DMS153 treated with DMSO at 0.1 percent for 48 hours (cell line): ENCODE measurements around the gene CCDC63.
"Not testable (repeated sequence)": the region's sequence is repeated elsewhere in the genome, so short reads cannot be mapped to it uniquely, and the experiment has no call there.

Experiments
- DNase-seq: peaks from one replicate; lab custom pipeline; 2025; ENCODE audit not compliant: unreplicated experiment; lab: John Stamatoyannopoulos, UW

The CCDC63 gene

DNA sequence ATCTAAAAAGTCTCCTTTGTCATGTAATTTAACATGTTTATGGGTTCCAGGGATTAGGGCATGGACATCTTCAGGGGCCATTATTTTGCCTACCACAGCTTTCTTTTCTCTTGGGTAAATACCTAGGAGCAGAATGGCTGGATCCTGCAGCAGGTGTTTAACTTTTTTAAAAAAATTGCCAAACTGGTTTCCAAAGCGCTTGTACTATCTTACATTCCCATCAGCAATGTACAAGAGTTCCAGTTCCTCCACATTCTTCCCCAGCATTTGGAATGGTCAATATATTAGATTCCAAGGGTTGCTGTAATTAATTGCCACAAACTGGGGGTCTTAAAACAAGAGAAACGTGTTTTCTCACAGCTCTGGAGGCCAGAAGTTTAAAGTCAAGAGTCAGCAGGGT is 101.3 kb downstream of the CCDC63 start:
- no peak for DNase-seq

DNA sequence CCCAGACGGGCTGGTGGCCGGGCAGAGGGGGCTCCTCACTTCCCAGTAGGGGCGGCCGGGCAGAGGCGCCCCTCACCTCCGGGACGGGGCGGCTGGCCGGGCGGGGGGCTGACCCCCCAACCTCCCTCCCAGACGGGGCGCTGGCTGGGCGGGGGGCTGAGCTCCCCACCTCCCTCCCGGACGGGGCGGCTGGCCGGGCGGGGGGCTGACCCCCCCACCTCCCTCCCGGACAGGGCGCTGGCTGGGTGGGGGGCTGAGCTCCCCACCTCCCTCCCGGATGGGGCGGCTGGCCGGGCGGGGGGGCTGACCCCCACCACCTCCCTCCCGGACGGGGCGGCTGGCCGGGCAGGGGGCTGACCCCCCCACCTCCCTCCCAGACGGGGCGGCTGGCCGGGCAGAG is 103.7 kb downstream of the CCDC63 start:
- DNase-seq = not testable (repeated sequence)

DNA sequence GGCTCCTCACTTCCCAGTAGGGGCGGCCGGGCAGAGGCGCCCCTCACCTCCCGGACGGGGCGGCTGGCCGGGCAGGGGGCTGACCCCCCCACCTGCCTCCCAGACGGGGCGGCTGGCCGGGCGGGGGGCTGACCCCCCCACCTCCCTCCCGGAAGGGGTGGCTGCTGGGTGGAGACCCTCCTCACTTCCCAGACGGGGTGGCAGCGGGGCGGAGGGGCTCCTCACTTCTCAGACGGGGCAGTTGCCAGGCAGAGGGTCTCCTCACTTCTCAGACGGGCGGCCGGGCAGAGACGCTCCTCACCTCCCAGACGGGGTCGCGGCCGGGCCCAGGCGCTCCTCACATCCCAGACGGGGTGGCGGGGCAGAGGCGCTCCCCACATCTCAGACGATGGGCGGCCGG is 104.1 kb downstream of the CCDC63 start:
- DNase-seq = not testable (repeated sequence)
